Hepatocyte (in vitro differentiated cells): ENCODE measurements around the gene COL2A1.

Experiments used
- EZH2 ChIP-seq: fragments of 200-600 bp; sonication (generic); IDR thresholded peaks from 2 replicates; pipeline ENCODE4 v1.6.1; 2016; ENCODE audit warnings: antibody characterized with exemption, mild to moderate bottlenecking, borderline replicate concordance
- EZH2phosphoT487 ChIP-seq: fragments of 200-600 bp; sonication (generic); IDR thresholded peaks from one replicate; pipeline ENCODE4 v1.6.1; 2018; ENCODE audit warnings: antibody characterized with exemption, mild to moderate bottlenecking, low read depth, moderate library complexity; ENCODE audit not compliant: unreplicated experiment, severe bottlenecking
- TF ChIP-seq, protein P1 (sequence below): fragments of 200-600 bp; sonication (generic); IDR thresholded peaks from 2 replicates; pipeline ENCODE4 v1.5.1; 2016; ENCODE audit warnings: antibody characterized with exemption, mild to moderate bottlenecking; ENCODE audit not compliant: poor library complexity

DNA sequence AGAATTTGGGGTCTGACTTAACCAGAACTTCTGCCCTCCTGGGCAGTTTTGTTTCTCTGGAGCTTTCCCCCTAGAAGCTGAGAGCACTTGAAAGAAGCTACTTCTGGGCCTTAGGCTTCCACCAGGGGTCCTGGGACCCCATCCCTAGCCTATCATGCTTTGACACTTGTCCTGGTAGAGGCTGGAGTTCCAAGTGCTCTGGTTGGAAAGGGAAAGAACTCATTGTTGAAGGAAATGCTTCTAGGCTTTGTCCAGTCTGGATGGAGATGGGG, 1.4 kb upstream of the COL2A1 start:
- TF ChIP-seq, protein P1, sequence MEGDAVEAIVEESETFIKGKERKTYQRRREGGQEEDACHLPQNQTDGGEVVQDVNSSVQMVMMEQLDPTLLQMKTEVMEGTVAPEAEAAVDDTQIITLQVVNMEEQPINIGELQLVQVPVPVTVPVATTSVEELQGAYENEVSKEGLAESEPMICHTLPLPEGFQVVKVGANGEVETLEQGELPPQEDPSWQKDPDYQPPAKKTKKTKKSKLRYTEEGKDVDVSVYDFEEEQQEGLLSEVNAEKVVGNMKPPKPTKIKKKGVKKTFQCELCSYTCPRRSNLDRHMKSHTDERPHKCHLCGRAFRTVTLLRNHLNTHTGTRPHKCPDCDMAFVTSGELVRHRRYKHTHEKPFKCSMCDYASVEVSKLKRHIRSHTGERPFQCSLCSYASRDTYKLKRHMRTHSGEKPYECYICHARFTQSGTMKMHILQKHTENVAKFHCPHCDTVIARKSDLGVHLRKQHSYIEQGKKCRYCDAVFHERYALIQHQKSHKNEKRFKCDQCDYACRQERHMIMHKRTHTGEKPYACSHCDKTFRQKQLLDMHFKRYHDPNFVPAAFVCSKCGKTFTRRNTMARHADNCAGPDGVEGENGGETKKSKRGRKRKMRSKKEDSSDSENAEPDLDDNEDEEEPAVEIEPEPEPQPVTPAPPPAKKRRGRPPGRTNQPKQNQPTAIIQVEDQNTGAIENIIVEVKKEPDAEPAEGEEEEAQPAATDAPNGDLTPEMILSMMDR, result no peak
- TF ChIP-seq EZH2phosphoT487 (no peak), EZH2 (no peak)
